H9 (cell line): ENCODE results near the gene MDK. TPM values are rescaled to one million over a fixed set of nuclear protein-coding genes. Genes with fewer than 3 reads are reported as not detected.

Experiments used
- DNase-seq: peaks from one replicate; pipeline ENCODE4 v3.0.0-alpha.2; 2017
- H2AFZ ChIP-seq: one replicate; pipeline ENCODE4 v1.6.1; 2013; ENCODE audit warnings: mild to moderate bottlenecking, low read length, control low read depth, moderate library complexity
- H2AK5ac ChIP-seq: 2 replicates; pipeline ENCODE4 v1.6.1; 2013; ENCODE audit warnings: low read length, control low read depth, mixed read lengths; ENCODE audit not compliant: insufficient read length
- H2BK120ac ChIP-seq: one replicate; pipeline ENCODE4 v1.6.1; 2013; ENCODE audit warnings: low read depth, mild to moderate bottlenecking, low read length, control low read depth, inconsistent platforms; ENCODE audit not compliant: poor library complexity, severe bottlenecking
- H2BK12ac ChIP-seq: 2 replicates; pipeline ENCODE4 v1.6.1; 2013; ENCODE audit warnings: low read length, control low read depth, mixed read lengths, low read depth; ENCODE audit not compliant: insufficient read length
- H2BK15ac ChIP-seq: 2 replicates; pipeline ENCODE4 v1.6.1; 2013; ENCODE audit warnings: low read depth, low read length, control low read depth
- H2BK20ac ChIP-seq: one replicate; pipeline ENCODE4 v1.6.1; 2013; ENCODE audit warnings: low read depth, mild to moderate bottlenecking, low read length, control low read depth, inconsistent platforms; ENCODE audit not compliant: poor library complexity, severe bottlenecking
- H2BK5ac ChIP-seq: 2 replicates; pipeline ENCODE4 v1.6.1; 2013; ENCODE audit warnings: low read length, control low read depth, mixed read lengths; ENCODE audit not compliant: insufficient read length
- H3K14ac ChIP-seq: 2 replicates; pipeline ENCODE4 v1.6.1; 2013; ENCODE audit warnings: low read length, control low read depth; ENCODE audit not compliant: insufficient read depth
- H3K18ac ChIP-seq: 2 replicates; pipeline ENCODE4 v1.6.1; 2013; ENCODE audit warnings: low read depth, mild to moderate bottlenecking, mixed read lengths, low read length, control low read depth; ENCODE audit not compliant: insufficient read length
- H3K23ac ChIP-seq: 2 replicates; pipeline ENCODE4 v1.6.1; 2013; ENCODE audit warnings: low read length, control low read depth, mixed read lengths, low read depth; ENCODE audit not compliant: insufficient read length
- H3K23me2 ChIP-seq: 2 replicates; pipeline ENCODE4 v1.6.1; 2013; ENCODE audit warnings: low read depth, mild to moderate bottlenecking, mixed read lengths, low read length, control low read depth; ENCODE audit not compliant: insufficient read length, poor library complexity, severe bottlenecking
- H3K27ac ChIP-seq: 2 replicates; pipeline ENCODE4 v1.5.1; 2013; ENCODE audit warnings: low read length, control low read depth, mixed read lengths, low read depth; ENCODE audit not compliant: insufficient read length
- H3K27me3 ChIP-seq: 2 replicates; pipeline ENCODE4 v1.6.1; 2013; ENCODE audit warnings: low read length, control low read depth, inconsistent platforms; ENCODE audit not compliant: insufficient read depth
- H3K4ac ChIP-seq: 2 replicates; pipeline ENCODE4 v1.6.1; 2013; ENCODE audit warnings: low read depth, mild to moderate bottlenecking, control low read depth, inconsistent platforms, low read length, moderate library complexity
- H3K4me1 ChIP-seq: 2 replicates; pipeline ENCODE4 v1.6.1; 2013; ENCODE audit warnings: low read length, control low read depth, inconsistent platforms; ENCODE audit not compliant: insufficient read depth
- H3K4me2 ChIP-seq: 2 replicates; pipeline ENCODE4 v1.6.1; 2013; ENCODE audit warnings: low read length, control low read depth, mixed read lengths; ENCODE audit not compliant: insufficient read length, insufficient read depth
- H3K56ac ChIP-seq: 2 replicates; pipeline ENCODE4 v1.6.1; 2013; ENCODE audit warnings: low read depth, mild to moderate bottlenecking, mixed read lengths, low read length, control low read depth; ENCODE audit not compliant: insufficient read length
- H3K79me1 ChIP-seq: 2 replicates; pipeline ENCODE4 v1.6.1; 2013; ENCODE audit warnings: low read depth, mild to moderate bottlenecking, moderate library complexity, low read length, control low read depth, inconsistent platforms; ENCODE audit not compliant: insufficient read depth, poor library complexity, severe bottlenecking
- H3K79me2 ChIP-seq: 2 replicates; pipeline ENCODE4 v1.6.1; 2013; ENCODE audit warnings: low read length, control low read depth, inconsistent platforms; ENCODE audit not compliant: insufficient read depth
- H3K9ac ChIP-seq: 2 replicates; pipeline ENCODE4 v1.6.1; 2013; ENCODE audit warnings: low read length, control low read depth, mixed read lengths; ENCODE audit not compliant: insufficient read length; ENCODE audit errors: extremely low read depth
- H3K9me3 ChIP-seq: one replicate; pipeline ENCODE4 v1.6.1; 2013; ENCODE audit warnings: low read depth, low read length, inconsistent platforms; ENCODE audit not compliant: control insufficient read depth
- H3T11ph ChIP-seq: one replicate; pipeline ENCODE4 v1.6.1; 2013; ENCODE audit warnings: mild to moderate bottlenecking, low read length, control low read depth, inconsistent platforms
- H4K20me1 ChIP-seq: one replicate; pipeline ENCODE4 v1.6.1; 2013; ENCODE audit not compliant: control insufficient read depth, insufficient read length, insufficient read depth
- H4K5ac ChIP-seq: 2 replicates; pipeline ENCODE4 v1.6.1; 2013; ENCODE audit warnings: low read depth, mild to moderate bottlenecking, mixed read lengths, low read length, control low read depth; ENCODE audit not compliant: insufficient read length
- H4K8ac ChIP-seq: replicated peaks from 2 replicates; pipeline ENCODE4 v1.6.1; 2013; ENCODE audit warnings: low read length, control low read depth, mixed read lengths, low read depth; ENCODE audit not compliant: insufficient read length
- H4K91ac ChIP-seq: 2 replicates; pipeline ENCODE4 v1.6.1; 2013; ENCODE audit warnings: low read depth, mild to moderate bottlenecking, moderate library complexity, mixed read lengths, low read length, control low read depth; ENCODE audit not compliant: insufficient read length
- H3K27ac Mint-ChIP-seq, 3 experiments: 2 replicates in 2 of 3; 3 replicates in 1 of 3; pipeline ENCODE4 v1.8.0; 2020 to 2021; ENCODE audit warnings: mixed read lengths in 3 of 3, mild to moderate bottlenecking in 1 of 3, moderate library complexity in 1 of 3
- H3K27me3 Mint-ChIP-seq: 2 replicates; pipeline ENCODE4 v1.8.0; 2021; ENCODE audit warnings: low read depth, mild to moderate bottlenecking, moderate library complexity, mixed read lengths
- H3K36me3 Mint-ChIP-seq, 3 experiments: 2 replicates in 2 of 3; 3 replicates in 1 of 3; pipeline ENCODE4 v1.8.0; 2020 to 2021; ENCODE audit warnings: low read depth in 3 of 3, mixed read lengths in 3 of 3; ENCODE audit not compliant: insufficient read depth in 1 of 3
- H3K4me1 Mint-ChIP-seq, 2 experiments: 2 replicates each; pipeline ENCODE4 v1.8.0; 2020; ENCODE audit warnings: mixed read lengths in 2 of 2
- H3K4me3 Mint-ChIP-seq, 2 experiments: 2 replicates in 1 of 2; 3 replicates in 1 of 2; pipeline ENCODE4 v1.8.0; 2020 to 2021; ENCODE audit warnings: mild to moderate bottlenecking in 2 of 2, mixed read lengths in 2 of 2, moderate library complexity in 1 of 2
- H3K9me3 Mint-ChIP-seq, 2 experiments: 2 replicates in 1 of 2; 3 replicates in 1 of 2; pipeline ENCODE4 v1.8.0; 2020; ENCODE audit warnings: mild to moderate bottlenecking in 2 of 2, mixed read lengths in 2 of 2, moderate library complexity in 1 of 2
- WGBS: extraction: QIAGEN DNeasy Blood & Tissue Kit; methylation state at CpG from one replicate; pipeline ENCODE4 v1.1.7; 2013; ENCODE audit warnings: missing lambda C conversion rate, low lambda C conversion rate, mixed read lengths; ENCODE audit not compliant: insufficient read length; ENCODE audit errors: extremely low coverage; 5-methylcytosine and 5-hydroxymethylcytosine counted together
- total RNA-seq: library from RNA; stranded (reverse); gene quantifications from 2 replicates; pipeline ENCODE4 v1.2.1, GENCODE V29; 2021
- TF ChIP-seq, protein P1 (sequence below): fragments of 200-600 bp; sonication (generic); conservative IDR thresholded peaks from 3 replicates; pipeline ENCODE4 v1.8.0; 2021; ENCODE audit warnings: antibody characterized with exemption, mild to moderate bottlenecking

Gene MDK
- total RNA-seq, 1 experiment from 2014 or later: 392 TPM

DNA sequence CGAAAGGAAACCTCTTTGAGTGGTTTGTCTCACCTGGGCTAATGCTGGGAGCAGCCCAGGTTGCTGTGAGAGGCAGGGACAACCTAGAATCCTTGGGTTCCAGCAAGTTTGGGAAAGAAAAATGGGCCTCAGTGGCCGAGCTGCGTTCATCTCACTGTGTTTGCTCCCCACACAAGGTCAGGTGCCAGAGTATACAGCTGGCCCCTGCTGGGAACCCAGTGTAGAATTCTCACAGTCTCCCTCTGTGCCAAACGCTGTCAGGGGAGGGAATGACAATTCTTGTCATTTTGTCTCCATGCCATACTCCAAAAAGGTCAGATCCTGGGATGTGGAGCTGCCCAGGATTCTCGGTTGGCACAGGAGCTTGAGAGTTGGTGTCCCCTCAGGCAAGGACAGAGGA lies 29.9 kb upstream of the MDK start:
- H3K4me1 ChIP-seq: peaks cover 14% of the 10 kb centered on the region; the same call in 1 of the 2 replicates
- no peak overlapping the region for H2BK120ac ChIP-seq
- H3T11ph ChIP-seq: no peak overlapping the region
- H2BK15ac ChIP-seq: no peak overlapping the region
- H3K79me1 ChIP-seq: peaks cover 12% of the 10 kb centered on the region
- H3K9me3 ChIP-seq: no peaks in the 10 kb centered on the region
- H2BK5ac ChIP-seq: no peak overlapping the region
- no peaks in the 10 kb centered on the region for H3K27me3 ChIP-seq
- peaks cover 10% of the 10 kb centered on the region for H3K23me2 ChIP-seq
- Mint-ChIP-seq H3K27ac (peak overlapping the region in 2 of 3 experiments; percentile 70 to 77; a peak in 4 of 7 replicates), H3K9me3 (no peaks in the 10 kb centered on the region; a peak in 1 of 5 replicates), H3K4me3 (peak overlapping the region in 1 of 2 experiments; percentile 42; a peak in 2 of 5 replicates), H3K27me3 (0 out of 2 replicates have a peak, but pooled peaks cover 1% of the 10 kb centered on the region), H3K36me3 (peaks cover 0 to 10% (median 0%) of the 10 kb centered on the region in 3 experiments; a peak in 1 of 7 replicates), H3K4me1 (peaks cover 56 to 67% of the 10 kb centered on the region in 2 experiments)
- H4K8ac ChIP-seq: no peak overlapping the region
- TF ChIP-seq, protein P1, sequence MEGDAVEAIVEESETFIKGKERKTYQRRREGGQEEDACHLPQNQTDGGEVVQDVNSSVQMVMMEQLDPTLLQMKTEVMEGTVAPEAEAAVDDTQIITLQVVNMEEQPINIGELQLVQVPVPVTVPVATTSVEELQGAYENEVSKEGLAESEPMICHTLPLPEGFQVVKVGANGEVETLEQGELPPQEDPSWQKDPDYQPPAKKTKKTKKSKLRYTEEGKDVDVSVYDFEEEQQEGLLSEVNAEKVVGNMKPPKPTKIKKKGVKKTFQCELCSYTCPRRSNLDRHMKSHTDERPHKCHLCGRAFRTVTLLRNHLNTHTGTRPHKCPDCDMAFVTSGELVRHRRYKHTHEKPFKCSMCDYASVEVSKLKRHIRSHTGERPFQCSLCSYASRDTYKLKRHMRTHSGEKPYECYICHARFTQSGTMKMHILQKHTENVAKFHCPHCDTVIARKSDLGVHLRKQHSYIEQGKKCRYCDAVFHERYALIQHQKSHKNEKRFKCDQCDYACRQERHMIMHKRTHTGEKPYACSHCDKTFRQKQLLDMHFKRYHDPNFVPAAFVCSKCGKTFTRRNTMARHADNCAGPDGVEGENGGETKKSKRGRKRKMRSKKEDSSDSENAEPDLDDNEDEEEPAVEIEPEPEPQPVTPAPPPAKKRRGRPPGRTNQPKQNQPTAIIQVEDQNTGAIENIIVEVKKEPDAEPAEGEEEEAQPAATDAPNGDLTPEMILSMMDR: no peak
- H4K5ac ChIP-seq: no peak overlapping the region
- H3K4me2 ChIP-seq: no peak overlapping the region
- H3K23ac ChIP-seq: no peak overlapping the region
- H3K18ac ChIP-seq: no peak overlapping the region
- no peak overlapping the region for H4K91ac ChIP-seq
- H3K79me2 ChIP-seq: peaks cover 14% of the 10 kb centered on the region; the same call in 1 of the 2 replicates
- WGBS: no CpG with 5 or more reads among the region's 5 CpGs
- no peak overlapping the region for H3K14ac ChIP-seq
- no peak overlapping the region for H2AK5ac ChIP-seq
- H2BK20ac ChIP-seq: no peak overlapping the region
- no peak overlapping the region for H2AFZ ChIP-seq
- H3K4ac ChIP-seq: no peak overlapping the region
- no peak overlapping the region for H3K9ac ChIP-seq
- H4K20me1 ChIP-seq: peaks cover 5% of the 10 kb centered on the region
- no peak overlapping the region for H2BK12ac ChIP-seq
- H3K27ac ChIP-seq: no peak overlapping the region
- no peak overlapping the region for H3K56ac ChIP-seq
- DNase-seq: no peak
